H7 (cell line): Measurements from ENCODE around the gene WDR27. TPM values are rescaled to one million over a fixed set of nuclear protein-coding genes. Genes with fewer than 3 reads are reported as not detected.
A peak's percentile ranks its signal among the peaks of the same experiment; 100 is the strongest.

ENCODE experiments used
- DNase-seq: peaks from one replicate; pipeline ENCODE4 v3.0.0; 2012
- H3K27me3 ChIP-seq: 2 replicates; pipeline ENCODE4 v1.6.0; 2011; ENCODE audit warnings: mild to moderate bottlenecking, low read length; ENCODE audit not compliant: control insufficient read depth, insufficient read depth
- H3K36me3 ChIP-seq: replicated peaks from 2 replicates; pipeline ENCODE4 v1.5.1; 2011; ENCODE audit warnings: low read length; ENCODE audit not compliant: control insufficient read depth, insufficient read depth
- H3K4me3 ChIP-seq: 2 replicates; pipeline ENCODE4 v1.5.1; 2011; ENCODE audit warnings: low read depth, mild to moderate bottlenecking, control low read depth, low read length, moderate library complexity; ENCODE audit not compliant: insufficient read depth
- total RNA-seq: library from RNA; depleted of rRNA; stranded (reverse); fragments of >200 nt; shearing (Covaris generic); gene quantifications from 2 replicates; pipeline ENCODE4 v1.2.3, GENCODE V29; 2014

WDR27 gene
- total RNA-seq, 1 experiment from 2014 or later, result 45.4 TPM

GRCh38 chr6:169428532-169428931 lies 273.3 kb downstream of the WDR27 start:
- Histone ChIP-seq H3K27me3 (peaks cover 4% of the 10 kb centered on the region; the same call in 1 of the 2 replicates), H3K4me3 (no peak overlapping the region), H3K36me3 (no peaks in the 10 kb centered on the region)
- DNase-seq, result peak; percentile 76

- Histone ChIP-seq H3K4me3 (no peak overlapping the region), H3K27me3 (peaks cover 4% of the 10 kb centered on the region; the same call in 1 of the 2 replicates), H3K36me3 (no peaks in the 10 kb centered on the region)
- peak; percentile 73 for DNase-seq
Measured at GRCh38 chr6:169427856-169428255, 274.0 kb downstream of the WDR27 start.

- H3K27me3 ChIP-seq, result peaks cover 4% of the 10 kb centered on the region; the same call in 1 of the 2 replicates
- peak; percentile 32 for DNase-seq
- no peaks in the 10 kb centered on the region for H3K36me3 ChIP-seq
- no peak overlapping the region for H3K4me3 ChIP-seq
Measured at GRCh38 chr6:169426611-169427010, 275.2 kb downstream of the WDR27 start.

GRCh38 chr6:169425628-169426370 lies 276.0 kb downstream of the WDR27 start:
- no peak overlapping the region for H3K4me3 ChIP-seq
- H3K36me3 ChIP-seq, result no peaks in the 10 kb centered on the region

GRCh38 chr6:169424821-169425240 lies 277.0 kb downstream of the WDR27 start:
- no peak overlapping the region for H3K4me3 ChIP-seq
- no peak for DNase-seq
- no peaks in the 10 kb centered on the region for H3K36me3 ChIP-seq
- peaks cover 4% of the 10 kb centered on the region; the same call in 1 of the 2 replicates for H3K27me3 ChIP-seq

More at GRCh38 chr6:169425628-169426370, 276.0 kb downstream of the WDR27 start:
- DNase-seq, result no peak
- H3K27me3 ChIP-seq, result peaks cover 4% of the 10 kb centered on the region; the same call in 1 of the 2 replicates

- H3K4me3 ChIP-seq, result no peak overlapping the region
- H3K36me3 ChIP-seq, result no peaks in the 10 kb centered on the region
- peaks cover 4% of the 10 kb centered on the region; the same call in 1 of the 2 replicates for H3K27me3 ChIP-seq
- no peak for DNase-seq
Measured at GRCh38 chr6:169424149-169424804, 277.6 kb downstream of the WDR27 start.

GRCh38 chr6:169421586-169422264 lies 280.1 kb downstream of the WDR27 start:
- no peaks in the 10 kb centered on the region for H3K27me3 ChIP-seq
- H3K36me3 ChIP-seq, result no peaks in the 10 kb centered on the region
- DNase-seq, result no peak
- no peak overlapping the region for H3K4me3 ChIP-seq

GRCh38 chr6:169420912-169421543 lies 280.8 kb downstream of the WDR27 start:
- Histone ChIP-seq H3K36me3 (no peaks in the 10 kb centered on the region), H3K4me3 (no peak overlapping the region), H3K27me3 (no peaks in the 10 kb centered on the region)
- peak; percentile 82 for DNase-seq

- Histone ChIP-seq H3K27me3 (no peaks in the 10 kb centered on the region), H3K36me3 (no peaks in the 10 kb centered on the region), H3K4me3 (no peak overlapping the region)
- no peak for DNase-seq
Measured at GRCh38 chr6:169417101-169417500, 284.7 kb downstream of the WDR27 start.

- Histone ChIP-seq H3K27me3 (no peaks in the 10 kb centered on the region), H3K4me3 (no peak overlapping the region), H3K36me3 (no peaks in the 10 kb centered on the region)
- no peak for DNase-seq
Measured at GRCh38 chr6:169416249-169416648, 285.6 kb downstream of the WDR27 start.

GRCh38 chr6:169415179-169415578 lies 286.6 kb downstream of the WDR27 start:
- Histone ChIP-seq H3K4me3 (no peak overlapping the region), H3K27me3 (no peaks in the 10 kb centered on the region)
- no peak for DNase-seq

GRCh38 chr6:169411722-169412121 lies 290.1 kb downstream of the WDR27 start:
- DNase-seq, result no peak
- Histone ChIP-seq H3K4me3 (no peak overlapping the region), H3K27me3 (no peaks in the 10 kb centered on the region), H3K36me3 (no peaks in the 10 kb centered on the region)

More at GRCh38 chr6:169415179-169415578, 286.6 kb downstream of the WDR27 start:
- no peaks in the 10 kb centered on the region for H3K36me3 ChIP-seq

GRCh38 chr6:169411296-169411695 lies 290.5 kb downstream of the WDR27 start:
- Histone ChIP-seq H3K36me3 (no peaks in the 10 kb centered on the region), H3K27me3 (no peaks in the 10 kb centered on the region), H3K4me3 (no peak overlapping the region)
- no peak for DNase-seq

GRCh38 chr6:169409742-169410312 lies 292.0 kb downstream of the WDR27 start:
- DNase-seq, result no peak
- no peak overlapping the region for H3K4me3 ChIP-seq
- no peaks in the 10 kb centered on the region for H3K36me3 ChIP-seq
- H3K27me3 ChIP-seq, result no peaks in the 10 kb centered on the region
